ENCODE results near the gene FAM90A1.

GRCh38 chr12:8226355-8226754 lies 1.1 kb downstream of the FAM90A1 start:
- TF ChIP-seq, protein P1, sequence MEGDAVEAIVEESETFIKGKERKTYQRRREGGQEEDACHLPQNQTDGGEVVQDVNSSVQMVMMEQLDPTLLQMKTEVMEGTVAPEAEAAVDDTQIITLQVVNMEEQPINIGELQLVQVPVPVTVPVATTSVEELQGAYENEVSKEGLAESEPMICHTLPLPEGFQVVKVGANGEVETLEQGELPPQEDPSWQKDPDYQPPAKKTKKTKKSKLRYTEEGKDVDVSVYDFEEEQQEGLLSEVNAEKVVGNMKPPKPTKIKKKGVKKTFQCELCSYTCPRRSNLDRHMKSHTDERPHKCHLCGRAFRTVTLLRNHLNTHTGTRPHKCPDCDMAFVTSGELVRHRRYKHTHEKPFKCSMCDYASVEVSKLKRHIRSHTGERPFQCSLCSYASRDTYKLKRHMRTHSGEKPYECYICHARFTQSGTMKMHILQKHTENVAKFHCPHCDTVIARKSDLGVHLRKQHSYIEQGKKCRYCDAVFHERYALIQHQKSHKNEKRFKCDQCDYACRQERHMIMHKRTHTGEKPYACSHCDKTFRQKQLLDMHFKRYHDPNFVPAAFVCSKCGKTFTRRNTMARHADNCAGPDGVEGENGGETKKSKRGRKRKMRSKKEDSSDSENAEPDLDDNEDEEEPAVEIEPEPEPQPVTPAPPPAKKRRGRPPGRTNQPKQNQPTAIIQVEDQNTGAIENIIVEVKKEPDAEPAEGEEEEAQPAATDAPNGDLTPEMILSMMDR (IDR thresholded peaks at IDR 0.05), result no peak
- TF ChIP-seq POLR2AphosphoS5 (IDR thresholded peaks at IDR 0.05), result no peak
- TF ChIP-seq POLR2A (IDR thresholded peaks at IDR 0.05), result no peak

All from sigmoid colon (tissue), 4 donors.